Measurements from ENCODE around the gene CCDC149. TPM values are rescaled to one million over a fixed set of nuclear protein-coding genes. Genes with fewer than 3 reads are reported as not detected.

CCDC149 gene
- total and polyA plus RNA-seq, 2 donors (not counting 3 experiments of a cell fraction or from before 2014, with no cell fraction given), result 7.8 to 11.3 TPM

- Histone ChIP-seq H3K9me3 (replicated peaks; ENCODE audit: control insufficient read depth, insufficient read depth, low read length) (no peaks in the 10 kb centered on the region), H3K27ac (ENCODE audit: insufficient read depth, low read depth, low read length) (no peak overlapping the region), H3K36me3 (ENCODE audit: control insufficient read depth in 2 of 2, extremely low read depth in 1 of 2, insufficient read depth in 2 of 2, low read length in 2 of 2) (no peaks in the 10 kb centered on the region), H3K27me3 (ENCODE audit: control insufficient read depth in 2 of 2, insufficient read depth in 2 of 2, low read length in 2 of 2) (no peaks in the 10 kb centered on the region), H3K4me3 (replicated peaks in 1 of 3; ENCODE audit: insufficient read depth in 1 of 3, low read depth in 1 of 3, low read length in 3 of 3) (no peak overlapping the region), H3K9ac (replicated peaks; ENCODE audit: extremely low read depth, insufficient read depth, low read length) (no peak overlapping the region), H3K4me2 (ENCODE audit: insufficient read depth, low read length) (no peak overlapping the region), H3K79me2 (ENCODE audit: control insufficient read depth, insufficient read depth, low read length) (no peaks in the 10 kb centered on the region), H2AFZ (ENCODE audit: low read depth, low read length) (no peak overlapping the region), H3K4me1 (ENCODE audit: control insufficient read depth, extremely low read depth, insufficient read depth, low read length) (no peaks in the 10 kb centered on the region), H3K9me1 (replicated peaks; ENCODE audit: control insufficient read depth, extremely low read depth, insufficient read depth, low read length) (no peaks in the 10 kb centered on the region), H4K20me1 (replicated peaks; ENCODE audit: control insufficient read depth, extremely low read depth, insufficient read depth, low read length) (no peaks in the 10 kb centered on the region)
- FAIRE-seq, result no peak
- POLR2A ChIA-PET, result no interaction called here
- no TSS peak for BruUV-seq (replicated peaks)
- TF ChIP-seq MYC (IDR thresholded peaks at IDR 0.05; ENCODE audit: low read depth, low read length) (no peak), JUN (IDR thresholded peaks at IDR 0.05; ENCODE audit: borderline replicate concordance, insufficient read depth, insufficient read length, low read depth) (no peak), GATA2 (IDR thresholded peaks at IDR 0.05; ENCODE audit: insufficient read depth, insufficient read length, low read depth, low read length) (no peak), POLR2AphosphoS5 (IDR thresholded peaks at IDR 0.05; ENCODE audit: insufficient read depth, low read depth, low read length) (no peak), FOS (IDR thresholded peaks at IDR 0.05; ENCODE audit: borderline replicate concordance, insufficient read depth, low read length) (no peak), POLR2A (IDR thresholded peaks at IDR 0.05; ENCODE audit: low read depth, low read length) (no peak), EZH2 (IDR thresholded peaks at IDR 0.05; ENCODE audit: borderline replicate concordance, low read depth, low read length, severe bottlenecking) (no peak), MAX (IDR thresholded peaks at IDR 0.05; ENCODE audit: insufficient read depth, insufficient read length) (no peak), CTCF (IDR thresholded peaks at IDR 0.05; ENCODE audit: extremely low read depth in 1 of 2, insufficient read depth in 1 of 2, low read depth in 1 of 2, low read length in 2 of 2) (no peak)
- dilution Hi-C loops (cut with MboI; ENCODE audit: extremely low pct_ligation_motif_present, low sequenced_read_pairs) (no loop called here), intact Hi-C loops (cut with micrococcal nuclease) (no loop called here)
- CTCF ChIA-PET, result no interaction called here
- DNase-seq (ENCODE audit: low read depth, low spot score), result no peak
These were observed 141.6 kb downstream of the CCDC149 start for GRCh38 chr4:24771241-24771640.

All from endothelial cell of umbilical vein (primary cell).